Thyroid gland (tissue), 4 donors: ENCODE measurements around the gene P2RY8. TPM values are rescaled to one million over a fixed set of nuclear protein-coding genes. Genes with fewer than 3 reads are reported as not detected.
"Not testable (repeated sequence)": the region's sequence is repeated elsewhere in the genome, so short reads cannot be mapped to it uniquely, and the experiment has no call there.

ENCODE experiments used
- DNase-seq, 2 donors: peaks; one replicate each; pipeline ENCODE4 v3.0.0-alpha.2; 2019
- H3K27ac ChIP-seq, 3 donors: fragments of 200-600 bp; sonication (generic); 1 replicate in 2 of 3; 2 replicates in 1 of 3; pipeline ENCODE4 v1.5.1; 2016 to 2019; ENCODE audit warnings: mild to moderate bottlenecking in 1 of 3, moderate library complexity in 1 of 3
- H3K27me3 ChIP-seq: fragments of 200-600 bp; sonication (generic); one replicate; pipeline ENCODE4 v1.5.1; 2019
- H3K36me3 ChIP-seq, 2 donors: fragments of 200-600 bp; sonication (generic); one replicate each; pipeline ENCODE4 v1.5.1; 2016 to 2019
- H3K4me1 ChIP-seq, 2 donors: fragments of 200-600 bp; sonication (generic); one replicate each; pipeline ENCODE4 v1.5.1; 2017 to 2019
- H3K4me3 ChIP-seq, 3 donors: fragments of 200-600 bp; sonication (generic); replicated peaks in 1 of 3; 1 replicate in 2 of 3; 2 replicates in 1 of 3; pipeline ENCODE4 v1.5.1; 2016; ENCODE audit warnings: mild to moderate bottlenecking in 1 of 3
- H3K9me3 ChIP-seq: fragments of 200-600 bp; sonication (generic); one replicate; pipeline ENCODE4 v1.5.1; 2017
- POLR2A ChIP-seq, 2 donors: fragments of 450-650 bp; IDR thresholded peaks; one replicate each; pipeline ENCODE4 v1.6.1; 2017; ENCODE audit warnings: antibody characterized with exemption in 2 of 2, mild to moderate bottlenecking in 2 of 2, moderate library complexity in 1 of 2
- WGBS, 2 donors: methylation state at CpG; one replicate each; pipeline ENCODE4 v1.1.5; 2017; 5-methylcytosine and 5-hydroxymethylcytosine counted together
- intact Hi-C: fragments of 100-400 bp; cut with DNase I; formaldehyde crosslinking; loops from one replicate; pipeline ENCODE4 v1.15.1; 2023
- total RNA-seq, 4 donors: library from RNA; depleted of rRNA; stranded (reverse); fragments of >200 nt; gene quantifications; one replicate each; pipeline ENCODE4 v1.2.3, GENCODE V29; 2016
- TF ChIP-seq, protein P1 (sequence below), 6 experiments: fragments of 200-600 bp in 3 of 6; fragments of 450-650 bp in 3 of 6; sonication (generic) in 3 of 6; IDR thresholded peaks; one replicate each; pipeline ENCODE4 v1.5.1; 2016 to 2019; ENCODE audit warnings: antibody characterized with exemption in 6 of 6, mild to moderate bottlenecking in 2 of 6, inconsistent platforms in 1 of 6, moderate library complexity in 1 of 6

P2RY8 gene
- total RNA-seq, 4 donors from 2014 or later = 2.4 to 11.9 (median 3.0) TPM

DNA sequence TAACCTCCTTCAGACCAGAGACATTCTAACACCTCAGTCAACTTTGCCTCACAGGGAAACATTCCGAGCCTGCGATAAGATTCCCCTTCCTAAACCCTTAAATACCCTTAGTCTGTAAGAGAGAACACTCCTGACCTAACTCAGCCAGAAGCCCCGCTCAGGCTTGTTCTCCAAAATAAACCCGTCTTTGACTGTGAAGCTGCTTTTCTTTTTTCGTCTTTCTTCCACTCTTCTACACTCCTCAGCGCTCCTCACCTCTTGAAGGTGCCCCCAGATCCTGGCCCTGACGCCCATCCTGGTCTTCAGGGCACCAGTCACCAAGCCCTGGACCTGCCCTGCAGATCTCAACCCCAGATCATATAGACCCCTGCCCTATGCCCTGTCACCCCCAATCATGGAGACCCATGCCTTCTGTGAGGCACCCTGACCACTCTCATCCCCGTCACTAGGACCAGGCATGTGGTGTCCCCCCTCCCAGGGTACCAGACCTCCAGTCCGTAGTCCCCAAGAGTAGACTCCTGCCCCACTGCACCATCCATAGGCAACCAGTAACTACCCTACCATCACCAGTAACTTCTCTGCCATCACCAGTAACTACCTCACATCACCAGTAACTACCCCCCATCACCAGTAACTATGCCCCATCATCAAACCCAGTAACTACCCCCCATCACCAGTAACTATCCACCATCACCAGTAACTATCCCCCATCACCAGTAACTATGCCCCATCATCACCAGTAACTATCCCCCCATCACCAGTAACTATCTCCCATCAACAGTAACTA lies 87.8 kb downstream of the P2RY8 start:
- Histone ChIP-seq H3K27me3 (no peaks in the 10 kb centered on the region), H3K9me3 (no peaks in the 10 kb centered on the region), H3K4me1 (peaks cover 11% of the 10 kb centered on the region in 2 donors), H3K4me3 (no peak overlapping the region), H3K36me3 (no peaks in the 10 kb centered on the region), H3K27ac (no peak overlapping the region)
- no peak for TF ChIP-seq POLR2A (IDR thresholded peaks at IDR 0.05)
- TF ChIP-seq, protein P1, sequence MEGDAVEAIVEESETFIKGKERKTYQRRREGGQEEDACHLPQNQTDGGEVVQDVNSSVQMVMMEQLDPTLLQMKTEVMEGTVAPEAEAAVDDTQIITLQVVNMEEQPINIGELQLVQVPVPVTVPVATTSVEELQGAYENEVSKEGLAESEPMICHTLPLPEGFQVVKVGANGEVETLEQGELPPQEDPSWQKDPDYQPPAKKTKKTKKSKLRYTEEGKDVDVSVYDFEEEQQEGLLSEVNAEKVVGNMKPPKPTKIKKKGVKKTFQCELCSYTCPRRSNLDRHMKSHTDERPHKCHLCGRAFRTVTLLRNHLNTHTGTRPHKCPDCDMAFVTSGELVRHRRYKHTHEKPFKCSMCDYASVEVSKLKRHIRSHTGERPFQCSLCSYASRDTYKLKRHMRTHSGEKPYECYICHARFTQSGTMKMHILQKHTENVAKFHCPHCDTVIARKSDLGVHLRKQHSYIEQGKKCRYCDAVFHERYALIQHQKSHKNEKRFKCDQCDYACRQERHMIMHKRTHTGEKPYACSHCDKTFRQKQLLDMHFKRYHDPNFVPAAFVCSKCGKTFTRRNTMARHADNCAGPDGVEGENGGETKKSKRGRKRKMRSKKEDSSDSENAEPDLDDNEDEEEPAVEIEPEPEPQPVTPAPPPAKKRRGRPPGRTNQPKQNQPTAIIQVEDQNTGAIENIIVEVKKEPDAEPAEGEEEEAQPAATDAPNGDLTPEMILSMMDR (IDR thresholded peaks at IDR 0.05) = no peak
- no peak for DNase-seq
- WGBS, 2 donors = 93 to 95% methylated on average over 9 of the region's 9 CpGs
- intact Hi-C loops = no loop called here

GRCh38 chrX:1448573-1449001 lies 88.4 kb downstream of the P2RY8 start:
- H3K27ac ChIP-seq, H3K4me3 ChIP-seq, DNase-seq, H3K27me3 ChIP-seq, H3K9me3 ChIP-seq, intact Hi-C loops, H3K36me3 ChIP-seq: not testable (repeated sequence)
- peaks cover 11% of the 10 kb centered on the region in 2 donors for H3K4me1 ChIP-seq
- WGBS, 2 donors = 90 to 93% methylated on average over 5 of the region's 5 CpGs

GRCh38 chrX:1447969-1448572 lies 88.9 kb downstream of the P2RY8 start:
- H3K27me3 ChIP-seq, H3K36me3 ChIP-seq, intact Hi-C loops, H3K9me3 ChIP-seq, H3K27ac ChIP-seq, DNase-seq, H3K4me3 ChIP-seq: not testable (repeated sequence)
- peaks cover 11% of the 10 kb centered on the region in 2 donors for H3K4me1 ChIP-seq
- 94 to 98% methylated on average over 8 of the region's 8 CpGs for WGBS, 2 donors

DNA sequence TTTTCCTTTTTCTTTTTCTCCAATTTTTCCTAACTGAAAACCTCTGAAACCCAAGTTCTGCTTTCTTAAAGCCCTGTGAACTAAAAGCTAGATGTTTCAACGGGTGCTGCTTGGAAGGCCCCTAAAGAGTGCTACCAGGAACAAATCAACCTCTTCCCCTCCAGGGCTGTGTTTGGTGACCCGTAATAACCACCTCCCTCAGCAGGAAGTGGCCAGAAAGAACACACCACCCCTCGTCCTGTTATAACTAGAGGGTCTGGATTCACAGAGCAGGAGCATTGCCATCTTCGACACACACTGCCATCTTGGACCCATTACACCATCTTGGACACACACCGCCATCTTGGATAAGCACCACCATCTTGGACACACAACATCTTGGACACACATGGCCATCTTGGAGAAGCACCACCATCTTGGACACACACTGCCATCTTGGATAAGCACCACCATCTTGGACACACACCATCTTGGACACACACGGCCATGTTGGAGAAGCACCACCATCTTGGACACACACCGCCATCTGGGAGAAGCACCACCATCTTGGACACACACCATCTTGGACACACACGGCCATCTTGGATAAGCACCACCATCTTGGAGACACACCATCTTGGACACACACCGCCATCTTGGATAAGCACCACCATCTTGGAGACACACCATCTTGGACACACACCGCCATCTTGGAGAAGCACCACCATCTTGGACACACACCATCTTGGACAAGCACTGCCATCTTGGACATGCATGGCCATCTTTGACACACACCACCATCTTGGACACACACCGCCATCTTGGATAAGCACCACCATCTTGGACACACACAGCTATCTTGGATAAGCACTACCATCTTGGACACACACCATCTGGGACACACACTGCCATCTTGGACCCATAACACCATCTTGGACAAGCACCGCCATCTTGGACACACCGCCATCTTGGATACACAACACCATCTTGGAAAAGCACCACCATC lies 89.7 kb downstream of the P2RY8 start:
- intact Hi-C loops, H3K4me3 ChIP-seq, H3K27me3 ChIP-seq, H3K9me3 ChIP-seq, H3K36me3 ChIP-seq, DNase-seq, H3K27ac ChIP-seq: not testable (repeated sequence)
- peaks cover 11% of the 10 kb centered on the region in 2 donors for H3K4me1 ChIP-seq
- WGBS, 2 donors = 89 to 92% methylated on average over 13 of the region's 13 CpGs

GRCh38 chrX:1444561-1445500 lies 92.2 kb downstream of the P2RY8 start:
- WGBS, 2 donors = 99% methylated on average over 19 of the region's 19 CpGs
- intact Hi-C loops = no loop called here
- Histone ChIP-seq H3K9me3 (no peaks in the 10 kb centered on the region), H3K27ac (no peak overlapping the region), H3K27me3 (no peaks in the 10 kb centered on the region), H3K4me1 (no peaks in the 10 kb centered on the region), H3K4me3 (no peak overlapping the region), H3K36me3 (no peaks in the 10 kb centered on the region)
- TF ChIP-seq, protein P1 (IDR thresholded peaks at IDR 0.05) = no peak
- TF ChIP-seq POLR2A (IDR thresholded peaks at IDR 0.05) = no peak
- no peak for DNase-seq
